HG03045 (cell line): Measurements from ENCODE around the gene NRG2.

Experiments
- ATAC-seq: cut with Tn5 transposase; IDR thresholded peaks from one replicate; pipeline ENCODE4 v1.9.1; 2021; ENCODE audit warnings: mild to moderate bottlenecking, moderate library complexity; ENCODE audit not compliant: unreplicated experiment

The NRG2 gene

GRCh38 chr5:139845846-139846681 lies 197.0 kb downstream of the NRG2 start:
- no peak for ATAC-seq

- no peak for ATAC-seq
Measured at GRCh38 chr5:139844472-139845145, 198.5 kb downstream of the NRG2 start.

DNA sequence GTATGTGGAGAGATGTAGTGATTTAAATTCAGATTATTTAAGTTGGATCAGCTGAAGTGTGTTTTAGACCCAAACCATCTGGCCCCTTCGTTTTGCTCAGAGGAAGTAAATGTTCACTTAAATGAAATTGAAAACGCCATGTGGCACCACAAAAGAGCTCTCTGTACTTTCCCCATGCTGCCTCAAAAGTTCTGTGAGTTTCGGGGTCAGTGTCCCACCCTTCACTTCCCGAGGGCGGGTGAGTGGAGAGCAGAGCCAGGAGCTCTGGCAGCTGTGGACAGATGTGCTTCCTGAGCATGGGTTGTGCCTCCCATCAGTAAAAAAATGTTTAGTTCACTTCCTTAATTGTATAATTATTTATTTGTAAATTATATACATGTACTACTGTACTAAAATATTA lies 199.1 kb downstream of the NRG2 start:
- ATAC-seq = no peak

DNA sequence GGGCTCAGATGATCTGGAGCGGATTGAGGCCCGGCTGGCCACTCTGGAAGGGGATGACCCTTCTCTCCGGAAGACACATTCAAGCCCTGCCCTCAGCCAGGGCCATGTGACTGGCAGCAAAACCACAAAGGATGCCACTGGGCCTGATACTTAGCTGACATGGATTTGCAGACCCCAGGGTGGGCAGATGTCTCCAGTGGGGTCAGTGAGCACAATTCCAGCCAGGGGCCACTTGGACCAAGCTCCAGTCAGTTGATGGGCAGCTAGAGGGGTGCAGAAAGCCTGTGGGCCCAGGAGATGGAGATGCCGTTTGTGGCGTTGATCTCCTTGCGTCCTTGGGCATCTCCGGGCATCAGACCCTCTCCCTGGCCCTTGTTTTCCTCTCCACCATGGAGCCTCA lies 200.8 kb downstream of the NRG2 start:
- no peak for ATAC-seq

DNA sequence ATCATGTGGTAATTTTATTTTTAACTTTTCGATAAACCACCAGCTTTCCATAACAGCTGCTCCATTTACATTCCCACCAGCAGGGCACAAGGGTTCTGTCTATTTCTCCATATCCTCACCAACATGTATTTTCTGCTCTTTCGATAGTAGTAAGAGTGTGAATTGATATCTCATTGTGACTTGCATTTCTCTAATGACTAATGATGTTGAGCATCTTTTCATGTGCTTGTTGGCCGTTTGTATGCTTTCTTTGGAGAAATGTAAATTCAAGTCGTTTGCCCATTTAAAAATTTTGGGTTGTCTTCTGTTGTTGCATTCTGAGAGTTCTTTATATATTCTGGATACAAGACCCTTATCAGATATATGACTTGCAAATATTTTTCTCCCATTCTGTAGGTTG lies 201.6 kb downstream of the NRG2 start:
- no peak for ATAC-seq

DNA sequence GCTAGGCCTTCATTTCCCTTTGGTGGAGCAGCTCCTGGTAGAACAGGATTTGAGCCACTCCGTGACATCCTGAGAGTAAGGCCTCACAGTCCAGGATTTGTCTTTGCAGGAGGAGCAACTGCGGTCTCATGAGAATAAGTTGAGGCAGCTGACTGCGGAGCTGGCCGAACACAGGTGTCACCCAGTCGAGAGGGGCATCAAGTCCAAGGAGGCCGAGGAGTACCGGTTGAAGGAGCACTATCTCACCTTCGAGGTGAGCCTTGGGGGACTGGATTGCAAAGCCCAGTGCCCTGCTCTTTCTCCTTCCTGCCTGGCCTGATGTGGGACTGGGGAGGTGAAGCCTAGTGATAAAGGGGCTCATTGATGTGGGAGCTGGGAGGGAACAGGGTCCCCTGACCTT lies 203.2 kb downstream of the NRG2 start:
- ATAC-seq = no peak

DNA sequence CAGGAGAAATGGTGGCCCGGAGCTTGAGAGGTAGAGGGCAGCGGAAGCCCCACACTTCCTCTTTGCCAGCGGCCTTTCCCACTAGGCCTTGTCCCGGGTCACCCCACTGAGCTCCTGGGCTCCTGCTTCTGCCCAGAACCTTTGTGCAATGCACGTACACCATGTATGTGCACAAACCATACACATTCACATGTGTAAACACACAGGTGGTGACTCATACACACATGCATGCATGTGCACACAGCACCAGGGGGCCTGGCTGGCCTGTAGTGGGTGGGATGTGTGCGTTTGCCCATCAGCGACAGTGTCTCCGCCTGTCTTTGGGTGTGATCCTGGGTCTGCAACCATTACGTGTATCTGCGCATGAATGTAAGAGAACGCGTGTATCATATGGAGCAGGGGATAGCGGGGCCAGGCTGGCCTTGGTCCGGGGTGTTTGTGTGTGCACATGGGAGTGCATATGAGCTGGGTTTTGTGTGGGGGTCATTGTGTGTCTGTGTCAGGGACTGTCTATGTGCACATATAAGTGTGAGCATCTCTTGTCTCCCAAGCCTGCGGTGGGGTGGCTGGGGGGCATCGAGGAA lies 203.8 kb downstream of the NRG2 start:
- no peak for ATAC-seq

DNA sequence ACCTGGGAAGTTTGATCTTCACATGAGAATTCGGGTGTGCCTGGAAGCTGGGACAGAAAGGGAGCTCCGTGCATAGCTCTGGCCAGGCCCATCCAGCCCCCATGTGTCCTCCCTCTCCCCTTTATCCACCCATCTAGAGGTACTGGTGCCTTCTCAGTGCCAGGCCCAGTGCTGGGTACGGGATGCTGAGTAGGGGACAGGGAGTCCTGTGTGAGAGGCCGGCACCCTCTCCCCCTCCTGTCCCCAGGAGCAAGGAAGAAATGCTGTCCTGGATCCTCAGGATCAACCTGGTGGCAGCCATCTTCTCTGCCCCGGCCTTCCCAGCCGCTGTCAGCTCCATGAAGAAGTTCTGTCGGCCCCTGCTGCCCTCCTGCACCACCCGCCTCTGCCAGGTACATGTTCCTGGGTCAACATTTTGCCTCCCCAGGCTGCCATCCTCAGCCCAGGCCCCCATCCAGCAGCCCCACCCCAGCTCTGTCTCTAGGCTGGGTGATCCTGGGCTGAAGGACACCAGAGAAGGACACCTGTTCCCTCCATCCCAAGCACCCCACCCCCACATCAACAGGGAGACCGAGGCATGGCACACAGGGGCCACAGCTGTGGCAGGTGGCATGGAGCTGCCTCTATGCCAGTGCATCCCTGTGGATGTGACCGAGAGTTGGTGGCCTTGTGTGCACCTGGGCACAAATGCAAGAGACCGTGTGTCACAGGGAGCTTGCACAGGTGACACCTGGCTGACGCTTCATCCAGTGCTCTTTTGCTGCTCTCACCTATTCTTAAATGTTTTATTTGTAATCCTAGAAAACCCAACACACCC lies 204.5 kb downstream of the NRG2 start:
- no peak for ATAC-seq

DNA sequence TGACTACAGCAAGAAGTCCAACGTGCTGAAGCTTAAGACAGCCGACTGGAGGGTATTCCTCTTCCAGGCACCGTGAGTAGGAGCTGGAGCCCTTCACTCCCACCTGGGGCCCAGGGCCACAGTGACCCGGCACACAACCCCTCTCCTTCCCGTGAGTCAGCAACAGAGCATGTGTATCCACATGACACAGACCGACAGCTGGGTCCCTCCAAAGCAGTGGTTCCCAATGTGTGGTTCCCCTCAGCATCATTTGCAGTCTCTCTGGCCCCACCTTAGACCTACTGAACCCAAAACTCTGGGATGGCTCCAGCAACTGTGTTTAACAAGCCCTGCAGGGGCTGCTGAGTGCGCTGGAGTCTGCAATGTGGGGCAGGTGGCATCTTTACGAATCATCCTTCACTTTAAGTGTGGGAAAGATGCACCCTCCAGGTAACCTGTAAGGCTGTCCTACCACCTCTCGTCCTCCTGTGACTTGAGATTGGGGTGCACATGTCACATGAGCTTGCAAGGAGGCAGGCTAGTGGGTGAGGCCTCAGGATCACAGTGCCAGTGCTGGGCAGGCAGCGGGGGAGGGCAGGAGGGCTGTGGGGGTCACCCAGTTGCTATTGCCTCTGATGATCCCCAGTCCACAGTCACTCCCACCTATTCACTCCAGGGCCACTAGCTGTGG lies 205.3 kb downstream of the NRG2 start:
- no peak for ATAC-seq

DNA sequence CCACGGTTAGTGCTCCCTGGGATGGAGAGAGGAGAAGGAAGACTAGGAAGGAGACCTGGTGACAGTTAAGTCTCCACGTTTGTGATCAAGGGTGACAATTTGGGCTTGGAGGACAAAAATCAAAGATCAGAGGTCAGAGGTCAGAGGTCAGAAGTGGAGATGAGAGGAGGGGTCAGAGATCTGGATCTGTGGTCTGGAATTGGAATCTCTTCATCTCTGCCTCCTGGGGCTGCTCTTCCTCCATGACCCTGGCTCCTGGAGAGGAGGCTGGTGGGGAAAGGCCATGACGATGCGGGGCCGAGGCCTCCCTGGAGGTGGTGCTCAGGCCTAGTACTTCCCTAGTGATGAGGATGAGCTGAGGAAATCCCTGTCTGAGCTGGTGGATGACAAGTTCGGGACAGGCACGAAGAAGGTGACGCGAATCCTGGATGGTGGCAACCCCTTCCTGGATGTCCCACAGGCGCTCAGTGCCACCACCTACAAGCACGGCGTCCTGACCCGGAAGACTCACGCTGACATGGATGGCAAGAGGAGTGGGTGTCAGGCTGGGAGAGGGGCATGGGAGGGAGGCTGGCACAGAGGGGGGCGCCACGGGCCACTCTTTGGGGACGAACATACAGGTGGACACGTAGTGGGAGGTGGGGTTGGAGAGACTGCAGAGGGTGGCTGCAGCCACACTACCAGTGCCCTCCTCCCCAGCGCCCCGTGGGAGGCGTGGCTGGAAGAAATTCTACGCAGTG lies 206.5 kb downstream of the NRG2 start:
- ATAC-seq = no peak

DNA sequence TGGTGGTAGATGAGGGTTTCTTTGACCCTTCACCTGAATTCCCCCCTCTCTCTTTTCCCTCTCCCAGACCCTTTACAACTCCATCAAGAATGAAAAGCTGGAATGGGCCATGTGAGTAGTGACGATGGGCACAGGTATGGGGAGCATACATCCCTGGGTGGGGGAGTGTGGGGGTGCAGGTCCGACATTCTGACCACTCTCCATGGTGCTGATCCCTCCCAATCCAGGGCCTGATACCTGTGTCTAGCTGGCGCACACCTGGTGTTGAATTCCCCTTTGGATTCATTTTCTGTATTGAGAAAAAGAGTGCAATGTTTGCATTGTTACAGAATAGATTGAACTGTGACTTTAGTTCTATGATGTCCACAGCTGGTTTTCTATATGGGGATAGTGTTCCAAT lies 207.4 kb downstream of the NRG2 start:
- no peak for ATAC-seq

DNA sequence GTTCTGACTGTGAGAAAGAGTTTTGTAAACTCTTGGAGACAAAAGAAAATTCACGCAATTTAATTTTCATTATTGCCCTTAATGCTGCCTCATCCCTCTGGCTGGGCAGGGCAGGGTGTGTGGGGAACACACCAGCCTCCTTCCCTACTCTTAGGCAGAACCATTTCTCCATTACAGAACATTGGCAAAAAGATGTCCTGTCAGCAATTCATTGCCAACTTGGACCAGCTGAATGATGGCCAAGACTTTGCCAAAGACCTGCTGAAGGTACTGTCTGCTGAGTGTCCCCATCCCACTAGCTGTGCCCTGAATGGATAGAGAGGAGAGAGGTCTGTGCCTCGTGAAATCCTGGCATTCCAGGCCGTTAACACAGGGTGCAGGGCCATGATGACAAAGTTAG lies 209.6 kb downstream of the NRG2 start:
- no peak for ATAC-seq

DNA sequence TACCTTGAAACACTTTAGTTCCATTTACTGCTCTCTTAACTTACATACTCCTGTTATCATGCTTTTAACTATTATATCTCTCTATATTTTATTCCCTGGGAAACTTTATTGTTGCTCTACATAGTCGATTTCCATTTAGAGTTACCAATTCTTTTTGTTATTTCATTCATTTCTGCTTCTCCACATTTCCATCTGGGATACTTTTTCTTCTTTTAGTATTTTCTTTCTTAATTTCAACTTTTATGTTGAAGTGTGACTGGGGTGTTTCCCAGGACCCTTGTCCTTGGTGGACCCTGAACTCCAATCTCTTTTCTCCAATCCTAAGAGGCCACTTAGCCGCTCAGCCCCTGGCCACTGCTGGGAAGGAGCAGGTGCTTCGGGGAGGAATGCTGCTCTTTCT lies 211.5 kb downstream of the NRG2 start:
- ATAC-seq = no peak

DNA sequence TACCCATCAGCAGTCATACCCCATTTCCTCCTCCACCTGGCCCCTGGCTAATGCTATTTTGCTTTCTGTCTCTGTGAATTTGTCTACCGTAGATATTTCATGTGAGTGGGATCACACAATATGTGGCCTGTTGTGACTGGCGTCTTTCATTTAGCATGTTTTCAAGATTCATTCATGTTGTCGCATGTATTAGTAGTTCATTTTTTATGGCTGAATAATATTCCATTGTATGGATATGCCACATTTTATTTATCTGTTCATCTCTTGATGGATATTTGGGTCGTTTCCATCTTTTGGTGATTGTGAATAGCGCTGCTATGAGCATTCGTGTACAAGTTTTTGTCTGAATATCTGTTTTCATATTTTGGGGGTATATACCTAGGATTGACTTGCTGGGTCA lies 213.6 kb downstream of the NRG2 start:
- no peak for ATAC-seq

DNA sequence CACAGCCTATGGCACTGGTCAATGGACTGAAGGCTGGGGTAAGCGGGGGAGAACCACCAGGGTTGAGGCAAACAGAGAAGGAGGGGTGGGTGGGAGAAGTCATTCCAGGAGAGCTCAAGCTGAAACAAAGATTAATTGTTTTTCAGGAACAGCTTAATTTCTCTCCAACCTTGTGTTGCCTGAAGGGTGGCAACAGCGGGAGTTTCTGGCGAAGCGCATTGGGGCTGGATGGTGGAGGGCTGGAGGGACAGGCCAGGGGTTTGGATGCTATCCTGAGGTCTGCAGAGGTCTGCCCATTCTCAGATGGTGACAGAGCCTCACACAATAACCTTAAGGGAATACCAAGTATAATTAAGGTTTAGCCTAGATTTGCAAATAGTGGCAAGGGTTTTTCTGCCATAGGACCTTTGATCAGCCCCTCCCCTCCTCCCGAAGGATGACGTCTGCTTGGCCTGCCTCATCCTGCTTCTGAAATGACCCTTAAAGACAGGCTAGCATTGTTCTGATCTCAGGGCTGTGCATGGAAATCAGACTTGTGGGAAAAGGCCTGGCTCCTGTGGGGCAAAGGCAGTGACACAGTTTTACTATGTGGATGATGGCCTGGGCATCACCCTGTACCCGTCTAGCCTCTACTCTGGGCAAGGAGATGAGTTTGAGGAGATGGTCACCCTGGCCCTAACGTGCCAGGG lies 214.7 kb downstream of the NRG2 start:
- no peak for ATAC-seq

GRCh38 chr5:139825690-139826089 lies 217.4 kb downstream of the NRG2 start:
- ATAC-seq = no peak

DNA sequence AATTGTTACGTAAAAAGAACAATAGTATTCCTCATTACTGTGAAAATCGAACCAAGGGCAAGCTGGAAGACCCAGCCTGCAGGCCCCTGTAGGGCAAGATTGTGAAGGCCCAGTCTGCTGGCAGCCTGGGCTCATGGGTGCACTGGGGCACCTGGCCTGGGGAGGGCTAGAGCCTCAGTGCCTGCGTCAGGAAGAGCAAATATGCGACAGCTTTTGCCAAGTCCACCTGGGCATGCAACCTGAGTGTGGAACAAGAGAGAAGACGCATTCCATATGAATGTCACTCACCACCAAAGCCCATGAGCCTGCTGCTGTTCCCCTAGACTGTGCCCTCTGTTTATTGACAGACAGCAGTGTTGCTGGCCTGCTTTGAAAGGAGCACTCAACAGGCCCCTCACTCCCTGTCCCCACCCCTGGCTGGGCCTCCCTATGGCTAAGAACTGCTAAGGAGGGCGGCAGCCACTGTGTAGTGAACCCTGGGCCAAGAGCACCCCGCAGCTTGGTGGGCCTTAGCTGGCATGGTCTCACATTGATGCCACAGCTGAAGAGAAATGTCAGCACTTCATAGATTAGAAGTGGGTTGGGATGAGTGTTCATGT lies 219.2 kb downstream of the NRG2 start:
- no peak for ATAC-seq

GRCh38 chr5:139822553-139823425 lies 220.3 kb downstream of the NRG2 start:
- ATAC-seq = no peak
